ENCODE measurements around the gene KRT76. TPM values are rescaled to one million over a fixed set of nuclear protein-coding genes. Genes with fewer than 3 reads are reported as not detected.

Gene KRT76
- polyA plus RNA-seq, 1 of the 3 experiments (the other 2 are of a cell fraction): not detected

DNA sequence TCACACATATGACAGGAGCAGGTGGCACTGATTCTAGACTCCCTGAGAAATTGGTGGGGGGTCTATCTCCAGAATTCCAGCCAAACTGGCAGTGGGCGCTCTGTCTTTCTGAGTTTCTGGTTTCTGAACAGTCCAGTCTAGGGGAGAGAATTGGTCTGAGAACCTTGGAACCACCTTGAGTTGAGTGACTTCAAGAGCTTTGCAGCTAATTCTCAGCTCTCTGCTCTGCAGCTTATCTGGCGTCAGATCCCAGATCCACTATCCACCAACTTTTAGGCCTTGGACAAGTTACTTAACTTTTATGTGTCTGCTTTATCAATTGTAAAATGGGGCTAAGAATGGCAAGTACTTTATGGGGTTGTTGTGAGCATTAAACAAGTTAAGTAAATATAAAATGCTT lies 1.7 kb upstream of the KRT76 start:
- no peak for TF ChIP-seq YY1 (IDR thresholded peaks at IDR 0.05; ENCODE audit: low read depth)
- TF ChIP-seq TEAD4 (IDR thresholded peaks at IDR 0.05; ENCODE audit: borderline replicate concordance, insufficient read depth): no peak
- no peak for TF ChIP-seq RXRA (IDR thresholded peaks at IDR 0.05; ENCODE audit: borderline replicate concordance, low read depth)
- TF ChIP-seq, protein P1, sequence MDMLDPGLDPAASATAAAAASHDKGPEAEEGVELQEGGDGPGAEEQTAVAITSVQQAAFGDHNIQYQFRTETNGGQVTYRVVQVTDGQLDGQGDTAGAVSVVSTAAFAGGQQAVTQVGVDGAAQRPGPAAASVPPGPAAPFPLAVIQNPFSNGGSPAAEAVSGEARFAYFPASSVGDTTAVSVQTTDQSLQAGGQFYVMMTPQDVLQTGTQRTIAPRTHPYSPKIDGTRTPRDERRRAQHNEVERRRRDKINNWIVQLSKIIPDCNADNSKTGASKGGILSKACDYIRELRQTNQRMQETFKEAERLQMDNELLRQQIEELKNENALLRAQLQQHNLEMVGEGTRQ (IDR thresholded peaks at IDR 0.05; ENCODE audit: borderline replicate concordance, low read depth, low read length): no peak
- TF ChIP-seq MEF2A (IDR thresholded peaks at IDR 0.05; ENCODE audit: borderline replicate concordance, low read depth): no peak
- no peak for TF ChIP-seq EP300 (IDR thresholded peaks at IDR 0.05; ENCODE audit: borderline replicate concordance in 1 of 2, low read depth in 1 of 2, low read length in 1 of 2)
- no peak for TF ChIP-seq ZBTB33 (IDR thresholded peaks at IDR 0.05; ENCODE audit: borderline replicate concordance, low read depth)
- TF ChIP-seq, protein P2, sequence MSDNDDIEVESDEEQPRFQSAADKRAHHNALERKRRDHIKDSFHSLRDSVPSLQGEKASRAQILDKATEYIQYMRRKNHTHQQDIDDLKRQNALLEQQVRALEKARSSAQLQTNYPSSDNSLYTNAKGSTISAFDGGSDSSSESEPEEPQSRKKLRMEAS (IDR thresholded peaks at IDR 0.05; ENCODE audit: low read depth): no peak
- no peak overlapping the region for H3K4me2 ChIP-seq
- H3K9me2 ChIP-seq: no peaks in the 10 kb centered on the region
- no peaks in the 10 kb centered on the region for H3K9me3 ChIP-seq
- no peak for DNase-seq
- POLR2A ChIA-PET: no interaction called here
- no peak overlapping the region for H3K27ac ChIP-seq (ENCODE audit: low read depth in 2 of 2, low read length in 1 of 2)
- no peaks in the 10 kb centered on the region for H3K79me2 ChIP-seq (ENCODE audit: insufficient read depth)
- no peak overlapping the region for H2AFZ ChIP-seq (ENCODE audit: low read depth)
- H3K9ac ChIP-seq: no peak overlapping the region
- H3F3A ChIP-seq (replicated peaks; ENCODE audit: insufficient read depth): no peaks in the 10 kb centered on the region
- CTCF ChIA-PET: interaction anchor here (0.8 to 1.1 kb wide), 2 partner anchors 12 to 105 kb away, joined by 3 read pairs; no protein-coding TSS in a partner anchor
- no peak overlapping the region for H3K4me3 ChIP-seq (ENCODE audit: low read depth in 2 of 2, low read length in 1 of 2)
- no peaks in the 10 kb centered on the region for H3K36me3 ChIP-seq (replicated peaks in 1 of 2; ENCODE audit: control insufficient read depth in 1 of 2, insufficient read depth in 2 of 2, low read length in 1 of 2)
- peaks cover 30% of the 10 kb centered on the region; the same call in 1 of the 2 replicates for H3K27me3 ChIP-seq (ENCODE audit: insufficient read depth)
- H4K20me1 ChIP-seq (ENCODE audit: insufficient read depth): no peaks in the 10 kb centered on the region
- 42% methylated on average over 2 of the region's 2 CpGs for WGBS (ENCODE audit: low lambda C conversion rate)
- H3K4me1 ChIP-seq (ENCODE audit: control insufficient read depth in 1 of 2, insufficient read depth in 2 of 2, low read depth in 1 of 2, low read length in 1 of 2): no peaks in the 10 kb centered on the region

DNA sequence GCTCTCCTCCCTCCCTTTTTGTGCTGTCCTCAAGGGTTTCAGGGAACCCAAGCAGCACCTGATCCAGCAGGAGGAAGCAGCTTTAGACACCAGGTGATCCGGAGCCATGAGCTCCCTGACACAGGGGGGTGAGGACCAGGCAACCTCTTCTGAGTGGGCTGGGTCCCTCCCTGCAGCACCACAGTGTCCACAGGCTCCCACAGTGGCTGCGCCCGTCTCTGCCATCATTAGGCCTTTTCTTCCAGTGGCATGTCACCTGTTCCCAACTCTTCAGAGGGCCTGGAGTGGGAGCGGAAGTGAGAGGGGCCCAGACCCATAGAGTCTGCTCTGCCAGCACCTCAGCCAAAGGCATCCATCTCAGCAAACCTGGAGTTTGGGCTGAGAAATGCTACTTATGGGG lies 421 bp upstream of the KRT76 start:
- H3K36me3 ChIP-seq (replicated peaks in 1 of 2; ENCODE audit: control insufficient read depth in 1 of 2, insufficient read depth in 2 of 2, low read length in 1 of 2): no peaks in the 10 kb centered on the region
- no peaks in the 10 kb centered on the region for H3F3A ChIP-seq (replicated peaks; ENCODE audit: insufficient read depth)
- no peak overlapping the region for H2AFZ ChIP-seq (ENCODE audit: low read depth)
- H3K4me3 ChIP-seq (ENCODE audit: low read depth in 2 of 2, low read length in 1 of 2): no peak overlapping the region
- no peaks in the 10 kb centered on the region for H3K4me1 ChIP-seq (ENCODE audit: control insufficient read depth in 1 of 2, insufficient read depth in 2 of 2, low read depth in 1 of 2, low read length in 1 of 2)
- POLR2A ChIA-PET: no interaction called here
- no peaks in the 10 kb centered on the region for H3K9me3 ChIP-seq
- WGBS (ENCODE audit: low lambda C conversion rate): 44% methylated on average over 3 of the region's 4 CpGs
- H3K27ac ChIP-seq (ENCODE audit: low read depth in 2 of 2, low read length in 1 of 2): no peak overlapping the region
- no peak overlapping the region for H3K9ac ChIP-seq
- peaks cover 42% of the 10 kb centered on the region for H3K27me3 ChIP-seq (ENCODE audit: insufficient read depth)
- CTCF ChIA-PET: interaction anchor here (1.1 kb wide), 1 partner anchor 13 kb away, joined by 3 read pairs; no protein-coding TSS in a partner anchor
- TF ChIP-seq CHD2 (IDR thresholded peaks at IDR 0.05; ENCODE audit: low read length, partially characterized antibody) (no peak), TCF12 (IDR thresholded peaks at IDR 0.05) (no peak), RFX5 (IDR thresholded peaks at IDR 0.05; ENCODE audit: low read length) (no peak), RXRA (IDR thresholded peaks at IDR 0.05; ENCODE audit: borderline replicate concordance, low read depth) (no peak), MXI1 (IDR thresholded peaks at IDR 0.05; ENCODE audit: low read depth, low read length) (no peak), RCOR1 (IDR thresholded peaks at IDR 0.05; ENCODE audit: low read length) (no peak), JUND (IDR thresholded peaks at IDR 0.05) (no peak), ELF1 (IDR thresholded peaks at IDR 0.05) (no peak), RAD21 (IDR thresholded peaks at IDR 0.05; ENCODE audit: low read length) (no peak)
- TF ChIP-seq, protein P1 (IDR thresholded peaks at IDR 0.05; ENCODE audit: borderline replicate concordance, low read depth, low read length): no peak
- TF ChIP-seq, protein P2 (IDR thresholded peaks at IDR 0.05; ENCODE audit: low read depth): no peak
- TF ChIP-seq, protein P3, sequence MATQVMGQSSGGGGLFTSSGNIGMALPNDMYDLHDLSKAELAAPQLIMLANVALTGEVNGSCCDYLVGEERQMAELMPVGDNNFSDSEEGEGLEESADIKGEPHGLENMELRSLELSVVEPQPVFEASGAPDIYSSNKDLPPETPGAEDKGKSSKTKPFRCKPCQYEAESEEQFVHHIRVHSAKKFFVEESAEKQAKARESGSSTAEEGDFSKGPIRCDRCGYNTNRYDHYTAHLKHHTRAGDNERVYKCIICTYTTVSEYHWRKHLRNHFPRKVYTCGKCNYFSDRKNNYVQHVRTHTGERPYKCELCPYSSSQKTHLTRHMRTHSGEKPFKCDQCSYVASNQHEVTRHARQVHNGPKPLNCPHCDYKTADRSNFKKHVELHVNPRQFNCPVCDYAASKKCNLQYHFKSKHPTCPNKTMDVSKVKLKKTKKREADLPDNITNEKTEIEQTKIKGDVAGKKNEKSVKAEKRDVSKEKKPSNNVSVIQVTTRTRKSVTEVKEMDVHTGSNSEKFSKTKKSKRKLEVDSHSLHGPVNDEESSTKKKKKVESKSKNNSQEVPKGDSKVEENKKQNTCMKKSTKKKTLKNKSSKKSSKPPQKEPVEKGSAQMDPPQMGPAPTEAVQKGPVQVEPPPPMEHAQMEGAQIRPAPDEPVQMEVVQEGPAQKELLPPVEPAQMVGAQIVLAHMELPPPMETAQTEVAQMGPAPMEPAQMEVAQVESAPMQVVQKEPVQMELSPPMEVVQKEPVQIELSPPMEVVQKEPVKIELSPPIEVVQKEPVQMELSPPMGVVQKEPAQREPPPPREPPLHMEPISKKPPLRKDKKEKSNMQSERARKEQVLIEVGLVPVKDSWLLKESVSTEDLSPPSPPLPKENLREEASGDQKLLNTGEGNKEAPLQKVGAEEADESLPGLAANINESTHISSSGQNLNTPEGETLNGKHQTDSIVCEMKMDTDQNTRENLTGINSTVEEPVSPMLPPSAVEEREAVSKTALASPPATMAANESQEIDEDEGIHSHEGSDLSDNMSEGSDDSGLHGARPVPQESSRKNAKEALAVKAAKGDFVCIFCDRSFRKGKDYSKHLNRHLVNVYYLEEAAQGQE (IDR thresholded peaks at IDR 0.05; ENCODE audit: low read depth, low read length): no peak
- TF ChIP-seq, protein P4, sequence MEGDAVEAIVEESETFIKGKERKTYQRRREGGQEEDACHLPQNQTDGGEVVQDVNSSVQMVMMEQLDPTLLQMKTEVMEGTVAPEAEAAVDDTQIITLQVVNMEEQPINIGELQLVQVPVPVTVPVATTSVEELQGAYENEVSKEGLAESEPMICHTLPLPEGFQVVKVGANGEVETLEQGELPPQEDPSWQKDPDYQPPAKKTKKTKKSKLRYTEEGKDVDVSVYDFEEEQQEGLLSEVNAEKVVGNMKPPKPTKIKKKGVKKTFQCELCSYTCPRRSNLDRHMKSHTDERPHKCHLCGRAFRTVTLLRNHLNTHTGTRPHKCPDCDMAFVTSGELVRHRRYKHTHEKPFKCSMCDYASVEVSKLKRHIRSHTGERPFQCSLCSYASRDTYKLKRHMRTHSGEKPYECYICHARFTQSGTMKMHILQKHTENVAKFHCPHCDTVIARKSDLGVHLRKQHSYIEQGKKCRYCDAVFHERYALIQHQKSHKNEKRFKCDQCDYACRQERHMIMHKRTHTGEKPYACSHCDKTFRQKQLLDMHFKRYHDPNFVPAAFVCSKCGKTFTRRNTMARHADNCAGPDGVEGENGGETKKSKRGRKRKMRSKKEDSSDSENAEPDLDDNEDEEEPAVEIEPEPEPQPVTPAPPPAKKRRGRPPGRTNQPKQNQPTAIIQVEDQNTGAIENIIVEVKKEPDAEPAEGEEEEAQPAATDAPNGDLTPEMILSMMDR (IDR thresholded peaks at IDR 0.05): no peak
- DNase-seq: no peak
- H4K20me1 ChIP-seq (ENCODE audit: insufficient read depth): no peaks in the 10 kb centered on the region
- H3K79me2 ChIP-seq (ENCODE audit: insufficient read depth): no peaks in the 10 kb centered on the region
- H3K4me2 ChIP-seq: no peak overlapping the region
- H3K9me2 ChIP-seq: no peaks in the 10 kb centered on the region

Measured in SK-N-SH (cell line).